Measurements from ENCODE around the gene PSMD14.

PSMD14 gene

GRCh38 chr2:161423421-161424393 is 115.5 kb downstream of the PSMD14 start:
- DNase-seq (ENCODE audit: low spot score), result no peak
- TF ChIP-seq CTCF (conservative IDR thresholded peaks at IDR 0.05; ENCODE audit: low read depth), result no peak
- POLR2A ChIA-PET (ENCODE audit: low non-redundant PET), result no interaction called here
- CTCF ChIA-PET, result no interaction called here
- no peak overlapping the region for H3K27ac ChIP-seq

GRCh38 chr2:161424394-161424769 is 116.2 kb downstream of the PSMD14 start:
- no peak overlapping the region for H3K27ac ChIP-seq
- POLR2A ChIA-PET (ENCODE audit: low non-redundant PET), result no interaction called here
- no peak for DNase-seq (ENCODE audit: low spot score)
- no peak for TF ChIP-seq CTCF (conservative IDR thresholded peaks at IDR 0.05; ENCODE audit: low read depth)
- CTCF ChIA-PET, result no interaction called here

- TF ChIP-seq CTCF (conservative IDR thresholded peaks at IDR 0.05; ENCODE audit: low read depth), result no peak
- ChIA-PET CTCF (interaction anchor here (0.7 kb wide), 1 partner anchor 12 kb away, joined by 4 read pairs; no protein-coding TSS in a partner anchor), POLR2A (ENCODE audit: low non-redundant PET) (no interaction called here)
- no peak for DNase-seq (ENCODE audit: low spot score)
- H3K27ac ChIP-seq, result no peak overlapping the region
Observed at GRCh38 chr2:161424891-161425727, 116.9 kb downstream of the PSMD14 start.

GRCh38 chr2:161425728-161426454 is 117.7 kb downstream of the PSMD14 start:
- DNase-seq (ENCODE audit: low spot score), result no peak
- ChIA-PET POLR2A (ENCODE audit: low non-redundant PET) (no interaction called here), CTCF (interaction anchor here (0.7 kb wide), 1 partner anchor 11 kb away, joined by 4 read pairs; no protein-coding TSS in a partner anchor)

GRCh38 chr2:161426455-161426921 is 118.3 kb downstream of the PSMD14 start:
- ChIA-PET CTCF (no interaction called here), POLR2A (ENCODE audit: low non-redundant PET) (no interaction called here)
- no peak for TF ChIP-seq CTCF (conservative IDR thresholded peaks at IDR 0.05; ENCODE audit: low read depth)
- DNase-seq (ENCODE audit: low spot score), result no peak
- H3K27ac ChIP-seq, result no peak overlapping the region

More at GRCh38 chr2:161425728-161426454, 117.7 kb downstream of the PSMD14 start:
- no peak for TF ChIP-seq CTCF (conservative IDR thresholded peaks at IDR 0.05; ENCODE audit: low read depth)
- no peak overlapping the region for H3K27ac ChIP-seq

Data from RWPE1 (cell line).